Colon (tissue), 2 donors: Measurements from ENCODE around the gene MBD5.

Experiments used
- FAIRE-seq: peaks from 2 replicates; lab custom pipeline; 2012; peaks lifted over from hg19 to GRCh38; lab: Jason Lieb, UNC
- donor health status: control.
- donor health status: control.

Gene MBD5

GRCh38 chr2:148221166-148221565 lies 200.3 kb downstream of the MBD5 start:
- no peak for FAIRE-seq

- FAIRE-seq, result no peak
Observed at GRCh38 chr2:148221926-148222325, 201.0 kb downstream of the MBD5 start.

- FAIRE-seq, result no peak
Observed at GRCh38 chr2:148231858-148232257, 211.0 kb downstream of the MBD5 start.

- FAIRE-seq, result no peak
Observed at GRCh38 chr2:148234143-148234542, 213.3 kb downstream of the MBD5 start.

- FAIRE-seq, result no peak
Observed at GRCh38 chr2:148237911-148238310, 217.0 kb downstream of the MBD5 start.

GRCh38 chr2:148238561-148238960 lies 217.7 kb downstream of the MBD5 start:
- no peak for FAIRE-seq

- FAIRE-seq, result no peak
Observed at GRCh38 chr2:148240838-148241237, 219.9 kb downstream of the MBD5 start.

- FAIRE-seq, result no peak
Observed at GRCh38 chr2:148244593-148245292, 223.9 kb downstream of the MBD5 start.

- FAIRE-seq, result no peak
Observed at GRCh38 chr2:148251993-148252392, 231.1 kb downstream of the MBD5 start.

GRCh38 chr2:148252646-148253045 lies 231.8 kb downstream of the MBD5 start:
- FAIRE-seq, result no peak

GRCh38 chr2:148253685-148254084 lies 232.8 kb downstream of the MBD5 start:
- FAIRE-seq, result no peak

- no peak for FAIRE-seq
Observed at GRCh38 chr2:148255929-148256328, 235.0 kb downstream of the MBD5 start.

- FAIRE-seq, result no peak
Observed at GRCh38 chr2:148257276-148257675, 236.4 kb downstream of the MBD5 start.

- FAIRE-seq, result no peak
Observed at GRCh38 chr2:148258124-148258523, 237.2 kb downstream of the MBD5 start.

- no peak for FAIRE-seq
Observed at GRCh38 chr2:148259674-148260073, 238.8 kb downstream of the MBD5 start.

- FAIRE-seq, result no peak
Observed at GRCh38 chr2:148263890-148264289, 243.0 kb downstream of the MBD5 start.

GRCh38 chr2:148273158-148273691 lies 252.3 kb downstream of the MBD5 start:
- no peak for FAIRE-seq

GRCh38 chr2:148279216-148279615 lies 258.3 kb downstream of the MBD5 start:
- FAIRE-seq, result no peak

GRCh38 chr2:148282201-148282600 lies 261.3 kb downstream of the MBD5 start:
- no peak for FAIRE-seq

GRCh38 chr2:148292431-148292830 lies 271.5 kb downstream of the MBD5 start:
- no peak for FAIRE-seq

- FAIRE-seq, result no peak
Observed at GRCh38 chr2:148298196-148298595, 277.3 kb downstream of the MBD5 start.

GRCh38 chr2:148299616-148300015 lies 278.7 kb downstream of the MBD5 start:
- no peak for FAIRE-seq

GRCh38 chr2:148300544-148300943 lies 279.7 kb downstream of the MBD5 start:
- no peak for FAIRE-seq

- no peak for FAIRE-seq
Observed at GRCh38 chr2:148301362-148301761, 280.5 kb downstream of the MBD5 start.
